ENCODE data around the gene IFIT1B.

IFIT1B gene

DNA sequence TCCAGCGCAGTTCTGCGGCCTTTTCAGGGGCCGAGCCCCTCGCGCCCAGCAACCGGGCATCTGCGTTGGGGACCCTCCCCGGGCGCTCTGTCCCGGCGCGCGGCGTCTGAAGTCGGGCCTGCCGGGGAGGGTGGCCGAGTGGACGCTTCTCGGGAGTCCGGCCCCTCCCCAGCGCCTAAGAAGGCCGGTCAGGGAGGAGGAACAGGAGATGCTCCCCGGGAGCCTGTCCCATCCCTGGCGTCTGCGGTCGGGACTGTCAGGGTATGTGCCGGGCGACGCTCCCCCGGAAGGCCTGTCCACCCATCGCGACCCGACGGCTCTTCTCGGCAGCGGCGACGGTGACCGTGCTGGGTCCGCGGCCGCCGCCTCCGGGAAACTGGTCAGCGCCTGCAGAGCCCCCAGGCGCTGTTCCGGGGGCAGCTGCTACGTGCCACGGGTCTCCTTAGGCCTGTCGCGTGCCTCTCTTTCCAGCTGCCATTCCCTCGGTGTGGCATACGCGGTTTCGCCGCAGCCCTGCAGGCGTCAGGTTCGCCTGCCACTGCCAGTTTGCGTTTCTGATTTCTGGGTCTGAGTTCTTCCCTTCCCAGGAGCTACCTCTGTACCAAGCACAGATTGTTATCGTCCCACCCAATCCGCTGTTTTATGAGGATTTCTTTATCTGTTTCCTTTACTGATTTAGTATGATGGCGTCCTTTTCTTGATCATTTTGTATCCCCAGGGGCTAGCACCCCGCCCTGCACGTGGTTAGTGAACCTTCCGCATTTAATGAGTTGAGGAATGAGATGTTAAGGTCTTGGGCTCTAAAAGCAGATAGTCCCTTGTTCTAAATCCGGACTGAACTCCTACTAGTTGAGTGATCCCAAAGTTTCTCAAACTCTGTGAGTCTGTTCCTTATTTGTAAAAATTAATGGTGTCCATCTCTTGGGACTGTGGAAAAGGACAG, 37.3 kb downstream of the IFIT1B start (continued):
- TF ChIP-seq, protein P1, sequence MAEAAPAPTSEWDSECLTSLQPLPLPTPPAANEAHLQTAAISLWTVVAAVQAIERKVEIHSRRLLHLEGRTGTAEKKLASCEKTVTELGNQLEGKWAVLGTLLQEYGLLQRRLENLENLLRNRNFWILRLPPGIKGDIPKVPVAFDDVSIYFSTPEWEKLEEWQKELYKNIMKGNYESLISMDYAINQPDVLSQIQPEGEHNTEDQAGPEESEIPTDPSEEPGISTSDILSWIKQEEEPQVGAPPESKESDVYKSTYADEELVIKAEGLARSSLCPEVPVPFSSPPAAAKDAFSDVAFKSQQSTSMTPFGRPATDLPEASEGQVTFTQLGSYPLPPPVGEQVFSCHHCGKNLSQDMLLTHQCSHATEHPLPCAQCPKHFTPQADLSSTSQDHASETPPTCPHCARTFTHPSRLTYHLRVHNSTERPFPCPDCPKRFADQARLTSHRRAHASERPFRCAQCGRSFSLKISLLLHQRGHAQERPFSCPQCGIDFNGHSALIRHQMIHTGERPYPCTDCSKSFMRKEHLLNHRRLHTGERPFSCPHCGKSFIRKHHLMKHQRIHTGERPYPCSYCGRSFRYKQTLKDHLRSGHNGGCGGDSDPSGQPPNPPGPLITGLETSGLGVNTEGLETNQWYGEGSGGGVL (tag by site-specific recombination; IDR thresholded peaks at IDR 0.05) = peak; percentile 44
- TF ChIP-seq ZNF664 (tag by site-specific recombination; IDR thresholded peaks at IDR 0.05) (no peak), ZFP41 (tag by site-specific recombination; IDR thresholded peaks at IDR 0.05; ENCODE audit: borderline replicate concordance) (no peak), SP7 (tag by site-specific recombination; IDR thresholded peaks at IDR 0.05) (peak; percentile 27; the same call in 1 of the 2 replicates), ZNF549 (tag by site-specific recombination; IDR thresholded peaks at IDR 0.05) (no peak), ZNF132 (tag by site-specific recombination; IDR thresholded peaks at IDR 0.05; ENCODE audit: borderline replicate concordance) (no peak), ZBTB21 (tag by site-specific recombination; IDR thresholded peaks at IDR 0.05) (no peak), SETDB1 (IDR thresholded peaks at IDR 0.05; ENCODE audit: insufficient read length, low read length) (no peak), ZNF302 (tag by site-specific recombination; IDR thresholded peaks at IDR 0.05; ENCODE audit: low read depth) (no peak), ZNF529 (tag by site-specific recombination; IDR thresholded peaks at IDR 0.05; ENCODE audit: insufficient replicate concordance) (no peak), MYNN (tag by site-specific recombination; IDR thresholded peaks at IDR 0.05; ENCODE audit: borderline replicate concordance) (no peak), KLF9 (tag by site-specific recombination; IDR thresholded peaks at IDR 0.05; ENCODE audit: low read depth) (no peak), ZNF624 (tag by site-specific recombination; IDR thresholded peaks at IDR 0.05) (no peak), ZNF311 (tag by site-specific recombination; IDR thresholded peaks at IDR 0.05; ENCODE audit: borderline replicate concordance) (no peak), ZNF324 (tag by site-specific recombination; IDR thresholded peaks at IDR 0.05) (no peak)
- TF ChIP-seq, protein P2, sequence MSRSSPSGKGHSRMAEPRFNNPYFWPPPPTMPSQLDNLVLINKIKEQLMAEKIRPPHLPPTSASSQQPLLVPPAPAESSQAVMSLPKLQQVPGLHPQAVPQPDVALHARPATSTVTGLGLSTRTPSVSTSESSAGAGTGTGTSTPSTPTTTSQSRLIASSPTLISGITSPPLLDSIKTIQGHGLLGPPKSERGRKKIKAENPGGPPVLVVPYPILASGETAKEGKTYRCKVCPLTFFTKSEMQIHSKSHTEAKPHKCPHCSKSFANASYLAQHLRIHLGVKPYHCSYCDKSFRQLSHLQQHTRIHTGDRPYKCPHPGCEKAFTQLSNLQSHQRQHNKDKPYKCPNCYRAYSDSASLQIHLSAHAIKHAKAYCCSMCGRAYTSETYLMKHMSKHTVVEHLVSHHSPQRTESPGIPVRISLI (tag by site-specific recombination; IDR thresholded peaks at IDR 0.05) = no peak
- TF ChIP-seq, protein P3, sequence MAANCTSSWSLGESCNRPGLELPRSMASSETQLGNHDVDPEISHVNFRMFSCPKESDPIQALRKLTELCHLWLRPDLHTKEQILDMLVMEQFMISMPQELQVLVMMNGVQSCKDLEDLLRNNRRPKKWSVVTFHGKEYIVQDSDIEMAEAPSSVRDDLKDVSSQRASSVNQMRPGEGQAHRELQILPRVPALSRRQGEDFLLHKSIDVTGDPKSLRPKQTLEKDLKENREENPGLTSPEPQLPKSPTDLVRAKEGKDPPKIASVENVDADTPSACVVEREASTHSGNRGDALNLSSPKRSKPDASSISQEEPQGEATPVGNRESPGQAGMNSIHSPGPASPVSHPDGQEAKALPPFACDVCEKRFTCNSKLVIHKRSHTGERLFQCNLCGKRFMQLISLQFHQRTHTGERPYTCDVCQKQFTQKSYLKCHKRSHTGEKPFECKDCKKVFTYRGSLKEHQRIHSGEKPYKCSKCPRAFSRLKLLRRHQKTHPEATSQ (tag by site-specific recombination; IDR thresholded peaks at IDR 0.05) = no peak
- TF ChIP-seq, protein P4, sequence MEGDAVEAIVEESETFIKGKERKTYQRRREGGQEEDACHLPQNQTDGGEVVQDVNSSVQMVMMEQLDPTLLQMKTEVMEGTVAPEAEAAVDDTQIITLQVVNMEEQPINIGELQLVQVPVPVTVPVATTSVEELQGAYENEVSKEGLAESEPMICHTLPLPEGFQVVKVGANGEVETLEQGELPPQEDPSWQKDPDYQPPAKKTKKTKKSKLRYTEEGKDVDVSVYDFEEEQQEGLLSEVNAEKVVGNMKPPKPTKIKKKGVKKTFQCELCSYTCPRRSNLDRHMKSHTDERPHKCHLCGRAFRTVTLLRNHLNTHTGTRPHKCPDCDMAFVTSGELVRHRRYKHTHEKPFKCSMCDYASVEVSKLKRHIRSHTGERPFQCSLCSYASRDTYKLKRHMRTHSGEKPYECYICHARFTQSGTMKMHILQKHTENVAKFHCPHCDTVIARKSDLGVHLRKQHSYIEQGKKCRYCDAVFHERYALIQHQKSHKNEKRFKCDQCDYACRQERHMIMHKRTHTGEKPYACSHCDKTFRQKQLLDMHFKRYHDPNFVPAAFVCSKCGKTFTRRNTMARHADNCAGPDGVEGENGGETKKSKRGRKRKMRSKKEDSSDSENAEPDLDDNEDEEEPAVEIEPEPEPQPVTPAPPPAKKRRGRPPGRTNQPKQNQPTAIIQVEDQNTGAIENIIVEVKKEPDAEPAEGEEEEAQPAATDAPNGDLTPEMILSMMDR (tag by site-specific recombination; IDR thresholded peaks at IDR 0.05) = peak; percentile 17; the same call in 1 of the 2 replicates
- TF ChIP-seq, protein P5, sequence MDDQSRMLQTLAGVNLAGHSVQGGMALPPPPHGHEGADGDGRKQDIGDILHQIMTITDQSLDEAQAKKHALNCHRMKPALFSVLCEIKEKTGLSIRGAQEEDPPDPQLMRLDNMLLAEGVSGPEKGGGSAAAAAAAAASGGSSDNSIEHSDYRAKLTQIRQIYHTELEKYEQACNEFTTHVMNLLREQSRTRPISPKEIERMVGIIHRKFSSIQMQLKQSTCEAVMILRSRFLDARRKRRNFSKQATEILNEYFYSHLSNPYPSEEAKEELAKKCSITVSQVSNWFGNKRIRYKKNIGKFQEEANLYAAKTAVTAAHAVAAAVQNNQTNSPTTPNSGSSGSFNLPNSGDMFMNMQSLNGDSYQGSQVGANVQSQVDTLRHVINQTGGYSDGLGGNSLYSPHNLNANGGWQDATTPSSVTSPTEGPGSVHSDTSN (CRISPR knock-in tag; IDR thresholded peaks at IDR 0.05) = no peak
